GM03348 (cell line): ENCODE data around the gene CAMTA1.

ENCODE experiments used
- DNase-seq: peaks from one replicate; pipeline ENCODE4 v3.0.0; 2012; ENCODE audit warnings: low spot score

CAMTA1 gene

GRCh38 chr1:7287013-7287412, 501.8 kb downstream of the CAMTA1 start:
- DNase-seq, result no peak

GRCh38 chr1:7288992-7289391, 503.7 kb downstream of the CAMTA1 start:
- DNase-seq, result no peak

- no peak for DNase-seq
Measured at GRCh38 chr1:7289694-7290093, 504.4 kb downstream of the CAMTA1 start.

GRCh38 chr1:7290971-7291970, 506.0 kb downstream of the CAMTA1 start:
- DNase-seq, result peak; percentile 62

GRCh38 chr1:7292036-7292681, 506.9 kb downstream of the CAMTA1 start:
- DNase-seq, result no peak

- no peak for DNase-seq
Measured at GRCh38 chr1:7292714-7293419, 507.6 kb downstream of the CAMTA1 start.

GRCh38 chr1:7293702-7294629, 508.7 kb downstream of the CAMTA1 start:
- no peak for DNase-seq

- DNase-seq, result no peak
Measured at GRCh38 chr1:7294636-7295035, 509.4 kb downstream of the CAMTA1 start.

- no peak for DNase-seq
Measured at GRCh38 chr1:7295946-7296345, 510.7 kb downstream of the CAMTA1 start.

GRCh38 chr1:7296968-7297367, 511.7 kb downstream of the CAMTA1 start:
- no peak for DNase-seq

GRCh38 chr1:7298145-7298544, 512.9 kb downstream of the CAMTA1 start:
- DNase-seq, result no peak

- peak; percentile 57 for DNase-seq
Measured at GRCh38 chr1:7298749-7299151, 513.5 kb downstream of the CAMTA1 start.

GRCh38 chr1:7299329-7299799, 514.1 kb downstream of the CAMTA1 start:
- DNase-seq, result peak; percentile 89

GRCh38 chr1:7299994-7300393, 514.7 kb downstream of the CAMTA1 start:
- DNase-seq, result peak; percentile 64

- peak; percentile 78 for DNase-seq
Measured at GRCh38 chr1:7300893-7301663, 515.8 kb downstream of the CAMTA1 start.

- DNase-seq, result no peak
Measured at GRCh38 chr1:7301664-7301981, 516.4 kb downstream of the CAMTA1 start.

- DNase-seq, result no peak
Measured at GRCh38 chr1:7302126-7302525, 516.9 kb downstream of the CAMTA1 start.

- no peak for DNase-seq
Measured at GRCh38 chr1:7302873-7303272, 517.6 kb downstream of the CAMTA1 start.

- no peak for DNase-seq
Measured at GRCh38 chr1:7303554-7304317, 518.5 kb downstream of the CAMTA1 start.

GRCh38 chr1:7313081-7313546, 527.9 kb downstream of the CAMTA1 start:
- no peak for DNase-seq
